ENCODE results near the gene PAX5. TPM values are rescaled to one million over a fixed set of nuclear protein-coding genes. Genes with fewer than 3 reads are reported as not detected.

The PAX5 gene
- polyA plus RNA-seq, 4 donors, result 0.07 to 0.42 (median 0.16) TPM

DNA sequence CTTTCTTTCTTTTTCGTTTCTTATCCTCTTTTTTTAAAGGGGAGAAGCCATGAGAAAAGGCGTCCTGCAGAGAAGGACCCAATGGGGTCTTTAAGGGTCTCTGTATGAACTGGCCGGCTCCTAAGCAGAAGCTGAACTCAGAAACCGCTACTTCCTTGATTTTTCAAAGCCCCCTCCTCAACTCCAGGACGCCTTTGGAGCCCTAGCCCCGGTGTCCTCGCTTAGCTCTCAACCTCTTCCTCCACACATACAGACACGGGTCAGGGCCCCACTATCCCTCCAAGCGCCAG lies 8.3 kb downstream of the PAX5 start:
- no peak for DNase-seq (ENCODE audit: low read depth in 4 of 4, low spot score in 3 of 4)

DNA sequence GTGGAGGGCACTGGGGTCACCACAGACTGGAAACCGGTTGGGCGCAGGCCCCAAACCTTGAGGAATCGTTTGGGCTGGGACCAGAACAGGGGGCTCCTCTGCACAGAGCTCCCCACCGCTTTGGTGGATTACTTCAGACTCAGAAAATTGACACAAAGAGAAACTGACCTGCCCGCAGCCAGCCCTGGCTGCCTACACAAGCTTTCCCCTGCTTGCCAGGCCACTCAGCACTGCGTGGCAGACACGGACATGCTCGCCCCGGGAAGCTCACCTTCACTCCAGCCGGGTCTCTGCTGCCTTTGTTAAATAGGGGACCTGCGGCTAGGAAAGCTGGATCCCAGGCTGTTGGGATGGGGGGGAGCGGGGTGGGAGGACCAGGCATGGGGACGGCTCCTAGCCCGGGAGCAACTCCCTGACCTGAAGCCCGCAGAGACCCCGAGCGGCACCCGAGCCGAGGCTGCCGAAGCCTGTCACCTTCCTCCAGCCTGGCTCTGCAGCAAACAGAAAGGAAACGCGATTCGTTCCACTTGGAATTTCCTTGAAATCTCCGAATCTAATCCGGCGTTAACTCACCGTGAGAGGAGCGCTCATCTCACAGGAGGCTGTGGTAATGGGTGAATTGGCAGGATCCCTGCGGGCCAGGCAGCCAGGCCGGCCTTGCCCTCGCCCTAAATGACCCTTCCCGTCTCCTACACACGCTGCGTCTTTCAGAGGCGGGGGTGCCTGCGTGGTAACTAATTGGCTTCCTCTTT lies 8.8 kb downstream of the PAX5 start:
- DNase-seq (ENCODE audit: low read depth in 4 of 4, low spot score in 3 of 4), result no peak

DNA sequence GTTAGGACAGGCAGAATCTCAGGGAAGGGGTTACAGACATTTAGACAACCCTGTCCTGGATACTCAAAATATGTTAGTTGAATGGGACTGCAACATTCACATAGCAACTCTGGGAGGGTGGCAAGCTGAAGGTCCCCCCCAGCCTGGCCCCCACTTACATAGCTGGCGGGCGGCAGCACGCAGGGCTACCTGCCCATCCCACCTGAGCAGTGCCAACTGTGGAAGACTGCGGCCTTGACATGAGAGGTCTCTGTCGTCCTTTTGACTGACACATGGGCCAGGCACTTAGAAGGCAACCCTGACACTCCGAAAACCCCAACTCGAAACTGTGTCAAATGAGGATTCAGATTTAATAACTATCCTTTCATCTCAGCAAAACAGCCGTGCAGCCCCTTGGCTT lies 16.5 kb downstream of the PAX5 start:
- DNase-seq (ENCODE audit: low read depth in 4 of 4, low spot score in 3 of 4), result no peak

DNA sequence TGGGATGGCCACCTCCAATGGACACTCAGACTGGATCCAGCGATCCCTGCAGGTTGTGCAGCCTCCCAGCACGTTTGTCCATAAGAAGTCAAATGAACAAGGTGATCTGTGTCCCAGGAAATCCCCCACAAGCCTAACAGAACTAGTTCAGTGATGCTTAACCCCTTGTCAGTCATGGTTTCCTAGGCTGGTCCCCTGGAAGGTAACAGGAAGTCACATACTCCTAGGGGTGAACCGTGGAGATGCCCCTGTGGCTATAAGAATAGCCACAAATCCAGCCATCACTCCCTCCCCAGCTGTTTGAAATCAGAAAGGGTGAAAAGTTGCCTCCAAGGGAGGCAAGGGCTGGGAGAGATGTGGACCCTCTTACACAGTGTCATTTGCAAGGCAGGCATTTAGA lies 22.5 kb downstream of the PAX5 start:
- no peak for DNase-seq (ENCODE audit: low read depth in 4 of 4, low spot score in 3 of 4)

DNA sequence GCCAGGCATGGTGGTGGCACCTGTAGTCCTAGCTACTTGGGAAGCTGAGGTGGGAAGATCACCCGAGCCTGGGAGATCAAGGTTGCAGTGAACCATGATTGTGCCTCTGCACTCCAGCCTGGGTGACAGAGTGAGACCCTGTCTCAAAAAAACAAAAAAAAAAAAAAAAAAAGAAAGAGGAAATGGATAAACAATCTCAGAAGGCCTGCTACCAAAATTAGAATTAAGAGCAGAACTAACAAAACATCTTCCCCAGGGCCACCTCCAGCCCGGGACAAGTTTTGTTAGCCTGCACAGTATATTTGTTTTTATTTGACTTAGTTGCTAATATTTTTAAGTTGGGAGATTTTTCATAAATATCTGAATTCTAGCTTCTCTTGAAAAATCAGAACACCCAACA lies 23.1 kb downstream of the PAX5 start:
- no peak for DNase-seq (ENCODE audit: low read depth in 4 of 4, low spot score in 3 of 4)

DNA sequence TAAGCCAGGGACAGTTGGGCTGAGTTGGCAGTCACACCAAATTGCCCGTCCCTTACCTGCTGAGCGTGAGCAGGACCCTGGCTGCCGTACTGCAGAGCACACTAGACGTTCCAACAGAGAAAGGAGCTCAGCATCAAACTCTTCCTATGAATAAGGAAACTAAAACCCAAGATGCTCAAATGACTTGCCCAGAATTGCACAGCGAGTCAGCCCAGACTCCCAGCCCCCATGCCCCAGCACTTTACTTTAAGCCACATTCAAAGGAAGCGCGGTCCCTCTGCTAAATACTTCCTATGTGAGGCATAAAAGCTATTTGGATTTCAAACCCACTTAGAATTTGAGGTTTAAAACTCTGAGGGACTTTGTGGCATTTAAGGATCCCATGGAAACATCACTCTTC lies 23.9 kb downstream of the PAX5 start:
- no peak for DNase-seq (ENCODE audit: low read depth in 4 of 4, low spot score in 3 of 4)

DNA sequence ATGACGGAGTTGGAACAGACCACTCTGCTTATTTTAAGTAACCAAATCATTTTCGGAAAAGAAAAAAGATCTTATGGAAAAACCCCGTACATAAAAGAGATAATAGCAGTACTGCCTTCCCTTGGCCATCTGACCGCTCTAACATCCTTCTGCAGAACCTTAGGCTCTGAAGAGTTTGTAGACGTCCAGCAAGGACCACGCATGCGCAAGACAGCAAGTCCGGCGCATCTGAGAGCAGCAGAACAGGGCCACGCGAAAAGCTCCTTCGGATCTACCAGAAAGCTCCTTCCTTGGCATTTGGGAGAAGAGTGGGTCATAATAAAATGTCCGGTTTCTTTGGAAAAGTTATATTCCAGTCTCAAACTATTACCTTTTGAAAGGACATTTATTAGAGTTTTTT lies 26.8 kb downstream of the PAX5 start:
- no peak for DNase-seq (ENCODE audit: low read depth in 4 of 4, low spot score in 3 of 4)

DNA sequence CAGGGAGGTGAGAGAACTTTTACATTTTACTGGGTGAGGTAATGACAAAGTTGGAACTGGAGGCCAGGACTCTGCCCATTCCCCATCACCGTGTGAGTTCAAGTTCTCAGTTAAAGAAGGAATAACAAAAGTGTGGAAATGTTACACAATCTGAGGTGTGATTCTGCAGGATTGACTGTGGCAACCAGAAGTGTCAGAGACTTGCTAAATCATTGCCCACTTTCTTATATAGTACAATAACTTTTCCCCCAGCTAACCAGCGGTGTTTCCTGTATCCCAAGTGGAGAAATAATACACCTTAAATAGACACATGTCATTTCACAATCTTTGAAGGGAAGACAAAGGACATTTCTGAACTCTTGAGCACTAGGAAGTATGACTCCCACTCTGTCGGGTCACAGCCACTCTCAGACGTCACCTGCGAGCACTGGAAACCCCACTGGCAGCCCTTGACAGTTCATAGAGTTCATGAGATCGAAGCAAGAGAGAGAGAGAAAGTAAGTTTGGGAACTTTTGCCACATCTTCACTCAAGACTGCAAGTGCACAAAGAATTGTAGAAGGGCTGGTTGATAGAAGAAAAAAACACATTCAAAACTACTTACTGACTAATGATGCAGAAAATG lies 28.4 kb downstream of the PAX5 start:
- no peak for DNase-seq (ENCODE audit: low read depth in 4 of 4, low spot score in 3 of 4)

DNA sequence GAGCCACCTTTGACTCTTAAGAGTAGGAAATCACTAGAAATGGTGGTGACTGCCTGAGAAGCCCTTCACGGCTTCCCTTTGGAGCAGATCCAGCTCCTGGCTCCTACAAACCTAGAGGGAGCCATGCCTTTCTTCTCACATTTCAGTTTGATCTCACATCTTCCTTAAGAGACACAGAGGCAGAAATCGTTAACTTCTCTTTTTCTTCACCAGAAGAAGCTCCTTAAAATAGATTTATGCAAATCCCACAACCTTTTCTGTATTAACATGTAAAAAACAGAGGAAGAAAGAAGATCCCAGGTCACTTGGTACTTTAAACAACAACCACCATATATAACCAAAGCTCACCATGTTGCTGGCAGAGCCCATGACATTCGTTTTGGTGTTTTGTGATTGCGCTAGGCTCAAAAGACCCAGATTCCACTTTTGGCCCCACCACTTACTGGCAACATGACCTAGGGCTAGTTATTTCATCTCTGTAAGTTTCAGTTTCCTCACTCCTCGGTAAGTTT lies 29.6 kb downstream of the PAX5 start:
- no peak for DNase-seq (ENCODE audit: low read depth in 4 of 4, low spot score in 3 of 4)

DNA sequence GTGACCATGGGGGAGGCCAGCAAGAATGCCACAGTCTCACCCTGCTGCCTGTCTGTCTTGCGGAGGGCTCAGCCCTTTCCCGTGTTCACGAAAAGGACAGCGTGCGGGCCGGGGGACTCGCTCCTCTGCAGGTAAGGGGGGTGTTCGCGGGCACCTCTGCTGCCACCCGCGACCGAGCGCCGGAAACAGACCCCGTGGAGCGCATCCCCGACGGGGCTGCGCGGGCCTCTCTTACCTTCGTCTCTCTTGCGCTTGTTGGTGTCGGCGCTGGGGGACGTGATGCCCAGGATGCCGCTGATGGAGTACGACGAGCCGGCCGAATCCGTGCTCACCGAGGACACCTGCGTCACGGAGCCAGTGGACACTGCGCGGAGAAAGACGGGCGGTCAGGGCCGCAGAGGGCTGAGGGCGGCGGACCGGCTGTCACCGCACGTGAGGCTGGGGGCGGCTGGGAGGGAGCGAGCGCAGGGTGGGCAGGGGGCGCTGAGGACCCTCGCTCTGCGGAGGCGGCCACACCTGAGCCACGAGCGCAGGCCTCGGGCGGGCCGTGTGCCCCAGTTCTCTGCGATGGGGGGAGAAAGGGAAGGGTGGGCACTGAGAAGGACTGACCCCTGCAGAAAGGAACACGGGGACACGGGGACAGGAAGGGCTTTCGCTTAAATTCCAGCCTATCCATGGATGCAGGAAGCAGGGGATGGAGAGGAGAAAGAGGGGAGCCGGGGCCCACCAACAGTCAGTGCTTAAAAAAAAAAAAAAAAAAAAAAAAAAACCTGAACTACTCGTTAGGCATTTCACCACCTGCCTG lies 31.5 kb downstream of the PAX5 start:
- DNase-seq (ENCODE audit: low read depth in 4 of 4, low spot score in 3 of 4), result no peak

DNA sequence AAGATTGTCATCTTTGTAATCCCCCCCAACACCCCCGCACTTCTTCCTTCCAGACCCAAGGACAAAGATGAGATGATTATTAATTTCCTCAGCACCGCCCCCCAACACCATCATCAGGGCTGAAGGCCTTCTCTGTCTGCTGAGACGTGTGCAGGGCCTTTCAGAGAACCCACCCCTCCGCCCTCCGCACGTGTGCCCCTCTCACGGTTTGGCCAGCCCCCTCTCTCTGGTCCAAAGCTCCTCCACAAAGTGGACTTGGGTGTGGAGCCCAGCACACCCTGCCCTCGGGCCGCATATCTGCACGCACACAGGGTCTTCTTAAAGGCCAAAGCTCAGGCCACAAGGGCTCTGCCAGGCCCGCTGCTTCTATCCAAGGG lies 32.0 kb downstream of the PAX5 start:
- no peak for DNase-seq (ENCODE audit: low read depth in 4 of 4, low spot score in 3 of 4)

DNA sequence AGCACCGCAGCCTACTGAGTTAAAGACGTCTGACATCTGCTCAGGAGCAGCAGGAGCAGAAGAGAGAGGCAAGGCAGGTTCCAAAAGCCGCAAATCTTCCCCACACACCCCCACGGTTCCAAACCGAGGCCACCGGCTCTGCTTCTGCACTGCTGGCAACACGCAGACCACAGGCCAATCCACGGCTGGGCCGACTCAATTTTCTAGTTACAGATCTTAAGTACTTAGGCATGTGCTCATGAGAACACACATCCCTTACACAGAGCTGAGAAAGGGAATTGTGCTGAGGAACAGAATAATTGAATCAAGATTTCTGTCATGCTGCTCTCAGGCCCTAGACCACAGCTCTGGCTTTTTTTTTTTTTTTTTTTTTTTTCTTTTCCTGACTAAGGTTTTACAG lies 32.6 kb downstream of the PAX5 start:
- no peak for DNase-seq (ENCODE audit: low read depth in 4 of 4, low spot score in 3 of 4)

DNA sequence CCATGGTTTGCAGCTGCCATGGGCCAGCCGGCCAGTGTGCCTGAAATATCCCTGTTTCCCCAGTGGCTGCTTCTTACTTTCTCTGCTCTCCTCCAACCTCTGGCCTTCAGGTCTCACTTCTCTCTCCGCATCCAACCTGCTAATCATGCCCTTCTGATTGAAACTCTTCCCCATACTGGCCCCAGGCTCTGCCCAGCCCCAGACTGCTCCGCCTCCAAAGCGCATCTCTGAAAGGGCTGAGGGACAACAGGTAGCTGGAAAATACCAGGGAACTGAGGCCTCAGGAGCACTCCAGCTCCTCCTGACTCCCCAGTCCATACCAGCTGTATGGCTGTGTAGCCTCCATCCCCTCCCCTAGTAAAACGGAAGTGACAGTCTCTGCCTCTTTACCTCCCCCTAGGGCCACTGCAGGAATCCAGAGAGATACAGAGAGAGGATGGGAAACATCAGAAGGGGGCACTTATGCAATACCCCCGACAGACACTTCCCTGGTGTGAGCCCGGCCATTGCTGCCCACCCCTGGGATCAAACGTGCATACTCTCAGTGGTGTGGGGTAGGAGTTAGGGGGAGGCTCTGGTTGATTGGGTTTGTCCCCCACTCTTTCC lies 34.2 kb downstream of the PAX5 start:
- DNase-seq (ENCODE audit: low read depth in 4 of 4, low spot score in 3 of 4), result no peak

DNA sequence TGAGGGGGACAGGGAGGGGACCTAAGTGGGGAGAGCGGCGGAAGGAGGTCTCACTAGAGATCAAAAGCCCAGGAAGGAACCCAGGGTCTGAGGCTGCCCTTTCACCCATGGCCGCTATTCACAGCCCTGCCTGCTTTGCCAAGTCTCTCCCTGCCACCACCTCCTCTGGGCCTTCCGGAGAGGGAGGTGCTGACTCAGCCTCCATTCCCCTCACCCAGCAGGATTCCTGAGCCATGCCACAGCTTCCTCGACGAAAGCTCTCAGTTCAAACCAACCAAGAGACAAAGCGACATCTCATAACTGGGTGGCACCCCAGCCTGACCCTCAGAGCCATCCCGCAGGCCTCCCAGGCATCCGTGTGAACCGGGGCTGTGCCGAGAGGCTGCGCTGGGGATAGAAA lies 36.7 kb downstream of the PAX5 start:
- DNase-seq (ENCODE audit: low read depth in 4 of 4, low spot score in 3 of 4), result no peak

DNA sequence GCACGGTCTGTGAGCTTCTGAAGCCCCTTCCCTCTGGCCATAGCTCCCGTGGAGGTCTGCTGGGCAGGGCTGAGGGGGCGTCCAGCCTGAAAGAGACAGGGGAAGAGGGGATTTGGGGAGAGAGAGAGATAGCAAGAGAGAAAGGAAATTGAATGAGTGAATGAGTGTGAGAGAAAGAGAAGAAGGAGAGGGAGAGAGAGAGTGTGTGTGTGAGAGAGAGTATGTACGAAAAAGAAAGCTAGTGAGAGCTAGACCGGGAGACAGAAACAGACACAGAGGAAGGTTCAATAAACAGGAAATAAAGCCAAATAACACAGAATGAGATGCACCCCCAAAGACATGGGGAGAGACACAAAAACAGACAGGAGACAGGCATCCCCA lies 37.4 kb downstream of the PAX5 start:
- no peak for DNase-seq (ENCODE audit: low read depth in 4 of 4, low spot score in 3 of 4)

DNA sequence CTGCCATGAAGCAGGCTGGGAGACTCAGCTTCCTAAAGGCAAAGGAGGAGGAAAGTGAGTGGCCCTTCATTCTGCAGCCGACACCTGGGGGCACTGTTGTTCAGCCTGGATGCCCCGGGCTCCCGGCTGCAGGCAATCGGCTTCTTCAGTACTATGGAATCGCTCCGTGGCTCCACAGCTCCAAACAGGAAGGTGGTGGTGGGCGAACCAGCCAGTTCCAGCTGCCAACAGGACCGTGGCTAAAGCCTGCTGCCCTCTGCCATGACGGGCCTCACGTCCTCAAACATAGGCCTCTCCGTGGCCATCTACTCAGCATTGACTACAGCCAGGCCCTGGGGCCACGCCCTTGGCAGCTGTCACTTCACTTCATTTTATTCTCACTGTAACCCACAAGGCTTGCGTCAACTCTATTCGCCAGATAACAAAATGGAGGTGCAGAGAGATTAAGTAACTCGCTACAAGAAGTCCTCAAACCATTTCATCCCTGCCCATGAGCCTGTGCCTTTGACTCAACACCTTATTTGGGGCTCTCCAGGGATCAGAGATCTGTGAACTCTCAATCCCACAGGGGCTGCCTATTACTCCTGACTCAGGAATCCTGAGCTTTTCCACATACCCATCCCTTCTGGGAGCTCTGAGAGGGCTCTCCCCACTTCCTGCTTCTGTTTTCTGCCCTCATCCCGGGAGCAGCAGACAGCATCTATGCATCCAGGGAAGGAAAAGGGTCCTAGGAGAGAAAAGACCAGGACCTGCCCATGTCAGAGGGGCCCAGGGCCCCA lies 38.0 kb downstream of the PAX5 start:
- DNase-seq (ENCODE audit: low read depth in 4 of 4, low spot score in 3 of 4), result peak in 1 of 4 donors; percentile 40

DNA sequence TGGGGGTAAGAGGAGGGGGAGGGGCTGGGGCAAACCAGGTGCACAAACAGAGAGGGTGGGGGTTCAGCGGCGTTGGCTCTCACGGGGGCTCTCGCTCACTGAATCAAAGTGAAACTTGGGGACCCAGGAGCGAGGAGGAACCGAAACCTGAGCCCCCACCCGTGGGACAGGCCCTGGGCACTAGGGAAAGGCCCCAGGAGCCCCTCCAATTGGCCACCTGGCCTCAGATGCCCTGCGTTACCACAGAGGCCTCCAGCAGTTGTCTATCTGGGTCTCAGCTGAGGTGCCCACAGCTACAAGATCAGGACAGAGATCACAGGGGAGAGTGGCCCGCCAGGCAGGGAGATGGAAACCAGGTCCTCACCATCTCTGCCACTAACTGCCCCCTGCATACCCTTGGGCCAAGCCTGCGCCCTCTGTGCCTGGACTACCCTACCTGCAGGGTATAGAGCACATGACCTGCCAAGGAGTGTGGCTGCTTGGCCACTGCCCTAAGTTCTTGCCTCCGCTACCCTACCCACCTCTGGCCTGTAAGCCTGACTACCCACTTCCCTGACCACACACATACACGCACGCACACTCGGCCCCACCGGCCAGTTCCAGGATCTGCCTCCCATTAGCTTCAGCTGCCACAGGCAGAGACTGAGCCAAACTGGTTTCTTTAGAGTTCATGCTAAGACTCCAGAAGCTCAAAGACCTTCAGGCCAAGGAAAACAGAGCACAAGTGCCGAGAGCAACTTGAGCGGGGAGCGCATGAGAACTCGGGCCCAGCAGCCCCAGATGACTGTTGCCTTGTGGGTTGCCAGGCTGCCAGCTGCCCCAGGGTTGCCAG lies 39.9 kb downstream of the PAX5 start:
- no peak for DNase-seq (ENCODE audit: low read depth in 4 of 4, low spot score in 3 of 4)

DNA sequence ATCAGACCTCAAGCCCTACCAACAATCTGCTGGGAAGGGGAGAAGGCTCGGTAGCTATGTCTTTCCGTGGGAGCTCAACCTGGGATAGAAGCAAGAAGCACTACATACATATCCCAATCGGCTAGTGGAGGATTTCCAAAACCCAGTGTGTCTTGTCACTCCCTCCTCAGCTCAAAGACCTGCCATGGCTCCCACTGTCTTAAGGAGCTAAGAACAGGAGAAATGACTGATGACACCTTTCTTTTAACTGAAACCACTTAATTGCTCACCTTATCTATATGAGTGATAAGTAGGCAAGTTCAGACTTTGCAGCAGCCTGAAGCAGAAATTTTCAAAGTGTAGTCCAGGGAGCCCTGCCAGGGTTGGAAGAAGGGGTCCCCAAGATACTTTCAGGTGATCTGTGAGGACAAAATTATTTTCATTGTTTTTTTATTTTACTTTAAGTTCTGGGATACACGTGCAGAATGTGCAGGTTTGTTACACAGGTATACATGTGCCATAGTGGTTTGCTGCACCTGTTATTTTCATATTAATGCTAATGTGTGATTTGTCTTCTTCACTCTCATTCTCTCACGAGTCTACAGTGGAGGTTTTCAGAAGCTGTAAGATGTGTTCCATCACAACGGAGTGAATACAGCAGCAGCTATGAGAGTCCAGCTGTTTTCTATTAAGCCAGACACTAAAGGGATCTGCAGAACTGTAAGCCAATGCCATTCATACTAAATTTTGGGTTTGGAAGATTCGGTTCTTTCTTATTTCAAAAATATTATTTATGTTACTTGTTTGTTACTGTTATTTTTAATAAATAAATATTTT lies 41.4 kb downstream of the PAX5 start:
- no peak for DNase-seq (ENCODE audit: low read depth in 4 of 4, low spot score in 3 of 4)

DNA sequence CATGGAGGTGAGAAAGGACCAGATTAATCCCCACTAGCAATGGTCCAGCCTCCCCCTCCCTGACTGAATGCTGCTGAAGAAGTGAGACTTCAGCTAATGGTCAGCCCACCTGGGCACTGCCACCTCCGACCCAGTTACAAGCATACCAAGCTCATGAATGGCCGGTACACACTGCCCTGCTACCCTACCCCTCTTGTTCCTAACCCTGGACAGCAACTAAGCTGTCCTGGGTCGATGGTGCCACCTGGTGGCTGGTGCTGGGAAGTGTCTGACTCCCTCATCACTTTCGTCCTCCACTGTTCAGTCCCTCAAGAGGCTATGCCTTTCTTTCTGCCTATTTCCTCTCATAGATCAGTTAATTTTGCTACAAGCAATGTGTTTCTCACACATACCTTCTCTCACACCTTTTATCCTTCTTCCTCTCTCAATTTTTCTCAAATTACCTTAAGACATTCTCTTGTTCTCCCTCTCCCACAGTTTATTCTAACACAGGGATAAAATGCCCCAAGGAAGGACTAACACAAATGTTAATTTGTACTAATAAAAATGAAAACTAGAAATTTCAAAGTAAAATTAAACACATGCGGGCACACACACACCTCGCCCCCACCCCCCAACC lies 42.4 kb downstream of the PAX5 start:
- DNase-seq (ENCODE audit: low read depth in 4 of 4, low spot score in 3 of 4), result no peak
